Activated CD8-positive, alpha-beta T cell treated with anti-CD3 and anti-CD28 coated beads for 36 hours (primary cell): ENCODE results near the gene LSP1. TPM values are rescaled to one million over a fixed set of nuclear protein-coding genes. Genes with fewer than 3 reads are reported as not detected.

Source experiments
- ATAC-seq: fragments of 200-7000 bp; cut with Tn5 transposase; one replicate; pipeline ENCODE4 v1.10.0; 2021; ENCODE audit warnings: mild to moderate bottlenecking, moderate library complexity
- CTCF ChIA-PET: fragments of 350-600 bp; sonication (Branson Sonifier 250); formaldehyde crosslinking; loops from one replicate; lab custom pipeline; 2021; ENCODE audit warnings: antibody characterized with exemption; lab: Charles Lee
- POLR2A ChIA-PET: fragments of 350-600 bp; sonication (Branson Sonifier 250); formaldehyde crosslinking; loops from one replicate; lab custom pipeline; 2021; ENCODE audit warnings: antibody characterized with exemption; lab: Charles Lee
- DNase-seq: peaks from one replicate; pipeline ENCODE4 v3.0.0-alpha.2; 2020
- H3K27ac Mint-ChIP-seq: one replicate; pipeline ENCODE4 v1.8.0; 2021; ENCODE audit warnings: mild to moderate bottlenecking, mixed read lengths
- H3K27me3 Mint-ChIP-seq: one replicate; pipeline ENCODE4 v1.8.0; 2021; ENCODE audit warnings: mixed read lengths
- H3K36me3 Mint-ChIP-seq: one replicate; pipeline ENCODE4 v1.8.0; 2021; ENCODE audit warnings: low read depth, mixed read lengths
- H3K4me1 Mint-ChIP-seq: one replicate; pipeline ENCODE4 v1.8.0; 2021; ENCODE audit warnings: low read depth, mixed read lengths
- H3K4me3 Mint-ChIP-seq: one replicate; pipeline ENCODE4 v1.8.0; 2021; ENCODE audit warnings: mild to moderate bottlenecking, moderate library complexity, mixed read lengths
- H3K9me3 Mint-ChIP-seq: one replicate; pipeline ENCODE4 v1.8.0; 2021; ENCODE audit warnings: mixed read lengths
- CTCF ChIP-seq: fragments of 200-600 bp; IDR thresholded peaks from one replicate; pipeline ENCODE4 v1.8.0; 2022; ENCODE audit warnings: antibody characterized with exemption, mild to moderate bottlenecking
- intact Hi-C: fragments of 100-400 bp; cut with micrococcal nuclease; formaldehyde crosslinking; loops from one replicate; pipeline ENCODE4 v1.10.0; 2022
- total RNA-seq, 2 experiments: library from RNA; stranded (reverse); gene quantifications; one replicate each; pipeline ENCODE4 v1.2.3, GENCODE V29; 2021

The LSP1 gene
- total RNA-seq, 2 experiments from 2014 or later: 247 to 251 TPM

- DNase-seq: no peak
- Mint-ChIP-seq H3K9me3 (no peaks in the 10 kb centered on the region), H3K36me3 (no peaks in the 10 kb centered on the region), H3K4me3 (no peak overlapping the region), H3K4me1 (peaks cover 6% of the 10 kb centered on the region), H3K27me3 (no peaks in the 10 kb centered on the region), H3K27ac (no peak overlapping the region)
- ChIA-PET CTCF (interaction anchor here (0.7 to 7.8 kb wide), 13 partner anchors 14 to 315 kb away, joined by 3 to 336 read pairs (median 4); no protein-coding TSS in a partner anchor), POLR2A (interaction anchor here (0.6 to 1.0 kb wide), 2 partner anchors 51 to 564 kb away, joined by 3 read pairs; partner anchors contain the start of gene TSSC4)
- intact Hi-C loops: loop anchor here (5.0 kb wide), 1 partner anchor 46 kb away; no protein-coding TSS in a partner anchor
- no peak for ATAC-seq
- TF ChIP-seq CTCF: no peak
Measured at GRCh38 chr11:1836011-1836945, 16.6 kb upstream of the LSP1 start.

DNA sequence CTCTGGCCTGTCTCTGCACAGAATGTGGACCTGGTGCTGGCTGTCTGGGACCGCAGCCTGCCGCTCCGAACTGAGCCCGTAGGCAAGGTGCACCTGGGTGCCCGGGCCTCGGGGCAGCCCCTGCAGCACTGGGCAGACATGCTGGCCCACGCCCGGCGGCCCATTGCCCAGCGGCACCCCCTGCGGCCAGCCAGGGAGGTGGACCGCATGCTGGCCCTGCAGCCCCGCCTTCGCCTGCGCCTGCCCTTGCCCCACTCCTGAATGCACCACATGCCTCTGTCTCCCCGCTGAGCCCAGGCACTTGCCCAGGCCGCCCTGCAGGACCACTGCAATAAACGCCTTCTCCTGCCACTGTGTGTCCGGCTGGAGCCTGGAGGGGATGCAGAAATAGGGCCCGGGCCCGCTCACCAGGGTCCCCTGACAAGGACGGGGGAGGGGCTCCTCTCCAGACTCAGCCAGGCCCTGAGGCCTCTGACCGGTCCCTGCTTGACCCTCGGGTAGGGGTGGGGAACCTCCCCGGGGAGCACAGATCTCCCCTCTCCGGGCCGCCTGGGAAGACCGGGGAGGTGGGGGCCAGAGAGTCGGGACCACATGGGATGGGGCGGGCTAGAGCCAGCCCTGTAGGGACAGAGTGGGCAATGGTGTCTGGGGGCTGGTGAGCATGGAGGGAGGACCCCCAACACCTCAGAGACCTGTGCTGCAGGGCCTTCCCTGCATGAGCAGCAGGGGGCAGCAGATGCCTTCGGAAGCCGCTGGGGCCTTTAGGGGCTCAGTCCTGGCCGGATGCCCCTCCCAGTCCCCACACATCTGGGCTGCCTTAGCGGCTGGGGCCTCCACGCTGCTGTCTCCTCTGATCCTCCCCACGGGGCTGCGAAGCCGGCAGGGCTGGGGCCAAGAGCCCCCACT is 15.5 kb upstream of the LSP1 start:
- intact Hi-C loops: loop anchor here (5.0 kb wide), 1 partner anchor 45 kb away; no protein-coding TSS in a partner anchor
- no peak overlapping the region for H3K4me3 Mint-ChIP-seq
- H3K27ac Mint-ChIP-seq: no peak overlapping the region
- ChIA-PET CTCF (interaction anchor here (0.7 to 7.8 kb wide), 10 partner anchors 13 to 314 kb away, joined by 3 to 336 read pairs (median 4); no protein-coding TSS in a partner anchor), POLR2A (interaction anchor here (0.6 to 1.0 kb wide), 2 partner anchors 50 to 563 kb away, joined by 3 read pairs; partner anchors contain the start of gene TSSC4)
- peak; percentile 94 for TF ChIP-seq CTCF
- H3K36me3 Mint-ChIP-seq: no peaks in the 10 kb centered on the region
- H3K4me1 Mint-ChIP-seq: peaks cover 6% of the 10 kb centered on the region
- DNase-seq (peak; percentile 91), ATAC-seq (peak; percentile 97)
- no peaks in the 10 kb centered on the region for H3K9me3 Mint-ChIP-seq
- H3K27me3 Mint-ChIP-seq: no peaks in the 10 kb centered on the region

DNA sequence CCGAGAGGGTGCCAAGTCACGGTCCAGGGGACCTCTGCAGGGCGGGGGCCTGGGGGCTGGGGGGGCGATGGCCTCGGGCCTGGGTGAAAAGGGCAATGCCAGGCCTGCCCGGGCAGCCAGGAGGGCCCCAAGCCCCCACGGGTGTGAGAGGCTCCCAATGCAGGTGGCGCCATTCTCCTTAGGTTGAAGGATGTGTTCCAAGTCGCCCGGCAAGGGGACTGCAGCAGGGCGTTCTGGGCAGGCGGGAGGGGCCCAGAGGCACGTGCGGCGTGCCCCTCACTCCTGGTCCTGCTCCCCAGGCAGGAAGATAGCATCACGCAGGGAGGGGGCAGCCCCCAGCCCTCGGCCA is 14.8 kb upstream of the LSP1 start:
- Mint-ChIP-seq H3K36me3 (no peaks in the 10 kb centered on the region), H3K27me3 (no peaks in the 10 kb centered on the region), H3K27ac (no peak overlapping the region), H3K4me3 (no peak overlapping the region), H3K4me1 (peaks cover 6% of the 10 kb centered on the region), H3K9me3 (no peaks in the 10 kb centered on the region)
- intact Hi-C loops: loop anchor here (5.0 kb wide), 1 partner anchor 44 kb away; no protein-coding TSS in a partner anchor
- TF ChIP-seq CTCF: no peak
- ATAC-seq: peak; percentile 34
- ChIA-PET CTCF (interaction anchor here (0.8 to 1.8 kb wide), 5 partner anchors 15 to 164 kb away, joined by 3 to 14 read pairs (median 4); partner anchors contain the start of gene LSP1), POLR2A (no interaction called here)
- peak; percentile 47 for DNase-seq

GRCh38 chr11:1838426-1839144 is 14.3 kb upstream of the LSP1 start, which contains the start of gene TNNI2:
TNNI2 (plus strand) TSS chr11:1838981; CDS start chr11:1839697, 716 bp downstream.
- CTCF ChIA-PET: interaction anchor here (0.8 to 1.8 kb wide), 10 partner anchors 14 to 313 kb away, joined by 3 to 14 read pairs (median 4); partner anchors contain the start of gene LSP1
- POLR2A ChIA-PET: interaction anchor here (1.1 to 1.3 kb wide), 2 partner anchors 52 to 145 kb away, joined by 3 read pairs; no protein-coding TSS in a partner anchor
- no peak for DNase-seq
- no peak for ATAC-seq
- Mint-ChIP-seq H3K27ac (no peak within 1 kb of the TSS), H3K27me3 (no peaks in the 10 kb centered on the region), H3K36me3 (no peaks in the 10 kb centered on the region), H3K4me1 (peaks cover 11% of the 10 kb centered on the region), H3K4me3 (no peak within 1 kb of the TSS), H3K9me3 (no peaks in the 10 kb centered on the region)
- TF ChIP-seq CTCF: no peak
- intact Hi-C loops: loop anchor here (5.0 kb wide), 1 partner anchor 44 kb away; no protein-coding TSS in a partner anchor
